GM10266 (cell line): ENCODE measurements around the gene VENTX.

Experiments used
- DNase-seq: peaks from one replicate; pipeline ENCODE4 v3.0.0; 2012; ENCODE audit errors: extremely low spot score
- TF ChIP-seq, protein P1 (sequence below): IDR thresholded peaks from 2 replicates; pipeline ENCODE4 v1.5.1; 2012; ENCODE audit warnings: mild to moderate bottlenecking, low read depth; ENCODE audit not compliant: control insufficient read depth, insufficient read depth; ENCODE audit errors: missing control alignments

VENTX gene

DNA sequence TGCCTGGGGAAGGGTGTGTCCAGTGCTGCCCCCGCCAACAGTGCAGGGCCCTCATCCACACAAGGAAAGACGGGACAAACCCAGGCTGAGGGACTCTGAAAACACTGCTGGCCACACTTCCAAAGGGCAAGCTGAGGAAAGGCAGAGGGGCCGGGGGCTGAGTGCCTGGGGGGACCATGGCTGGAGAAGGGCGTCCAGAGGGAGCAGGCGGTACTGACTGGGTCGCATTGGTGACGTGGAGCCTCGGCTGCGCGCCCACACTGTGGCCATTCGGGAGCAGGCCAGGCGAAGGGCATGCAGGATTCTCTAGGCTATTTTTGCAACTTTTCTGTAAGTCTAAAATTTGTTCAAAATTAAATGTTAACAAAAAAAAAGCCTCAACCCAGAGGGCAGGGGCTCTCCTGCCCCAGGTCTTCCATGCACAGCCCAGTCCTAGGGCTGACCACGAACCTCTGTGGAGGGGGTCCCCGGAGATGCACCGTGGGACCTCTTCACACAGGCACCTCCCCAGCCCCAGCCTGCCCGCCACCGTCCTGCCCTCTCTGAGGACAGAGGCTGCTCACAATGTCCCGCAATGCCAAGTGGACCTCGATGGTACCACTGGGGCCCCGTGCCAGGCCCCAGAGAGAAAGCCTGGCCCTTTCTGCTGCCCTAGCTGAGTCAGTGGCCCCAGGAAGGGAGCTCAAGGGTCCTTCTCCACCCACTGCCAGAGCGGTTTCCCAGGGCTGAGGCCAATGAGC lies 28.6 kb downstream of the VENTX start:
- TF ChIP-seq, protein P1, sequence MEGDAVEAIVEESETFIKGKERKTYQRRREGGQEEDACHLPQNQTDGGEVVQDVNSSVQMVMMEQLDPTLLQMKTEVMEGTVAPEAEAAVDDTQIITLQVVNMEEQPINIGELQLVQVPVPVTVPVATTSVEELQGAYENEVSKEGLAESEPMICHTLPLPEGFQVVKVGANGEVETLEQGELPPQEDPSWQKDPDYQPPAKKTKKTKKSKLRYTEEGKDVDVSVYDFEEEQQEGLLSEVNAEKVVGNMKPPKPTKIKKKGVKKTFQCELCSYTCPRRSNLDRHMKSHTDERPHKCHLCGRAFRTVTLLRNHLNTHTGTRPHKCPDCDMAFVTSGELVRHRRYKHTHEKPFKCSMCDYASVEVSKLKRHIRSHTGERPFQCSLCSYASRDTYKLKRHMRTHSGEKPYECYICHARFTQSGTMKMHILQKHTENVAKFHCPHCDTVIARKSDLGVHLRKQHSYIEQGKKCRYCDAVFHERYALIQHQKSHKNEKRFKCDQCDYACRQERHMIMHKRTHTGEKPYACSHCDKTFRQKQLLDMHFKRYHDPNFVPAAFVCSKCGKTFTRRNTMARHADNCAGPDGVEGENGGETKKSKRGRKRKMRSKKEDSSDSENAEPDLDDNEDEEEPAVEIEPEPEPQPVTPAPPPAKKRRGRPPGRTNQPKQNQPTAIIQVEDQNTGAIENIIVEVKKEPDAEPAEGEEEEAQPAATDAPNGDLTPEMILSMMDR = no peak

GRCh38 chr10:133267293-133267692 lies 29.6 kb downstream of the VENTX start:
- TF ChIP-seq, protein P1 = no peak
- no peak for DNase-seq

More for the DNA sequence above, 28.6 kb downstream of the VENTX start:
- no peak for DNase-seq

GRCh38 chr10:133267829-133268228 lies 30.2 kb downstream of the VENTX start:
- DNase-seq = no peak
- TF ChIP-seq, protein P1 = no peak

GRCh38 chr10:133268532-133268931 lies 30.9 kb downstream of the VENTX start:
- DNase-seq = no peak
- TF ChIP-seq, protein P1 = no peak

- TF ChIP-seq, protein P1 = no peak
- DNase-seq = no peak
These were observed 31.7 kb downstream of the VENTX start for GRCh38 chr10:133269367-133269766.

DNA sequence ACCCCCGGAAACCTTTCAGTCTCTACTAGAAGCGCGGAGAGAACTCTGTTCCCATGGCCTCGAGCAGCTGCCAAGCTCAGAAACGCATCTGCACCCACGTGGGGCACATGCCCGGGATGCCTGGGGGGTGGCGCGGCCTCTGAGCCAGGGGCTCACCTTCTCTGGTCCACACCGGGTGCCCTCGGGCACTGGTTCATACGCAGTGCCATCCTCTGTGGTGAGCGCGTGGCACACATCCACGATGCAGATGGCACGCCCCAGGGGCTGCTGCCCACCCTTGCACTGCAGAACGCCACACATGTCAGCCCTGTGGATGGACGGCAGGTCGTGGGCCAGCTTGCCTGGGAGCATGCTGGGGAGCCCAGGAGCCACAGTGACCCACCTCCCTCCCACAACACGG lies 32.5 kb downstream of the VENTX start:
- DNase-seq = no peak
- TF ChIP-seq, protein P1 = no peak

- DNase-seq = no peak
- TF ChIP-seq, protein P1 = no peak
These were observed 33.2 kb downstream of the VENTX start for GRCh38 chr10:133270773-133271297.
